ENCODE data around the gene MAP2K5.

MAP2K5 gene

GRCh38 chr15:67762610-67763368 is 220.3 kb downstream of the MAP2K5 start:
- DNase-seq: no peak

DNA sequence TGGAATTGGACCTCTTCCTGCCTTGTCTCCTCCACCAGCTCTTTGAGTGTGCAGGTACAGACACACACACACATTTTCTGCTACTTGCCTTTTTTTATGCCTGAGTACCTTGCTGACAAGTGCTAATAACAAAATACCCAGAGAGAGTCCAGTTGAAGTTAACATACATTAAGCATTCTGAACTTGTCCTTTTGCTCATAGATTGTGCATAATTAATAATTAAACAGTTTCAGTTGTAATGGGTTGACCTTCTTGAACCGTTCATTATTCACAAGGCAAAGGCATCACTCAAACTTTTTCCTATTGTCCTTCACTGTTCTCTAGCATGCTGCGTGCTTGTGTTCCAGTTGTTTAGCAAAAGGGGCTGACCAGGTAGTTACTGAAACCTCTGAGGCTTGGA is 223.2 kb downstream of the MAP2K5 start:
- no peak for DNase-seq

GRCh38 chr15:67766968-67767367 is 224.5 kb downstream of the MAP2K5 start:
- DNase-seq: peak in 2 of 4 experiments; percentile 23

- no peak for DNase-seq
These were observed 225.9 kb downstream of the MAP2K5 start for GRCh38 chr15:67768313-67768977.

DNA sequence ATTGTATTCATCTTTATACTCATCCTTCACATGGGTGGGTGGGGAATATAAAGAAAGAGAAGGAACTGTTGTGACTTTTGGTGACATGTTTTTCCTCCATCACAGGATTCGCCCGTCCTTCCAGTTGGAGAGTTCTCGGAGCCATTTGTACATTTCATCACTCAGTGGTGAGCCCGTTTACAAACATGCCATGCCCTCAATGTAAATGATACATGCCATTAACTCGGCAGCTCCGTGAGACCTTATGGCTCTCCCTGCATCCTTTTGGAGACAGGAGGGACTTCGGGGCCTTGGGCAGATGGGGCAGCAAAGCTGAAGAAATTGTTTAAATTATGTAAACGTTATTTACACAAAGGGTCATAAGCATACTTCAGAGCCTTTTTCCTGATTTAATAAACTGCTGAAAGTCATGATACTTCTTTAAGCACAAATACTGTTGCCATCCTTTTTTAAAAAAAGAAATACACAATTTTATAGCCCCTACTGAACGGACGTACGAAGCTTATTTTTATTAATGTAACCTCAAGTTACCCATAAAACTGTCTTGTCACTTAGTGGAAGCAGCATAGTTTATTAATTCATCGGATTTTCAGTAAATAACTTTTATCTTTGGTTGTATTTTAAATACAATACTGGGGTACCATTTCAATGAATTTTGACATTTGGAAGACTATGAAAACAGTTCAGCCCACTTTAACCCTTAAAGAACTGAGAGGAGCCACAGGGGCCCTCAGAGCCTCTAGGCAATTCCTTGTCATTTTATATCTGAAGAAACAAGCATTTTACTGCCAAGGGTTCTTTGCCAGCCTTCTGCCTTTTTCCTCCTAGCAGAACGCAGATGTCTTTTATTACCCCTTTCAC is 227.2 kb downstream of the MAP2K5 start:
- DNase-seq: no peak

GRCh38 chr15:67770358-67770628 is 227.8 kb downstream of the MAP2K5 start:
- no peak for DNase-seq

DNA sequence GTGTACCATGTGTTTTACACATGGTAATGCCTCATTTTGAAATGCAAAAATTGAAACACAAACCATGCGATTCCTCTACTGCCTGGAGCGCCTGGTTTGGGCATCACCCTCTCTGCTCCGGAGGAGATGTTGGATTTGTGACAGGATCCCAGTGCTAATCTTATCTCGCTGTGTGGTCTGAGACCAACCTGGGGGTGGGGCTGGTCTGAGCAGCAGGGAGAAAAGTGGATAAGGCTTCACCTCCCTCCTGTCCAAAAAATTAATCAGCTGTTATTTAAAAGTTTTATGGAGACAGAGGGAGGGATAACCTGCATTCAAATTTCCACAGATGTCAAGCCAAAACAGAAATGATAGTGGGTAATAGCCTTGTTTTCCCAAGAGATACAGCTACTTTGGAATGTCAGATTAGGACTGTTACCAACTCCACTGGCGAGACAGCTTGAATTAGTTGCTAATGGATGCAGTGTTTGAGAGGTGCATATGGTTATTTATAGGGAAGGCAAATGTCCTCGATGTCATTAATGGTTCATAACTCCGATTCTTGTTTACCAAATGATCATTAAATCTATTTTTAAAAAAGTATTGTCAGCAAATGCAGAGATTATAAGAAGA is 228.8 kb downstream of the MAP2K5 start:
- no peak for DNase-seq

GRCh38 chr15:67774626-67775025 is 232.1 kb downstream of the MAP2K5 start:
- DNase-seq: no peak

DNA sequence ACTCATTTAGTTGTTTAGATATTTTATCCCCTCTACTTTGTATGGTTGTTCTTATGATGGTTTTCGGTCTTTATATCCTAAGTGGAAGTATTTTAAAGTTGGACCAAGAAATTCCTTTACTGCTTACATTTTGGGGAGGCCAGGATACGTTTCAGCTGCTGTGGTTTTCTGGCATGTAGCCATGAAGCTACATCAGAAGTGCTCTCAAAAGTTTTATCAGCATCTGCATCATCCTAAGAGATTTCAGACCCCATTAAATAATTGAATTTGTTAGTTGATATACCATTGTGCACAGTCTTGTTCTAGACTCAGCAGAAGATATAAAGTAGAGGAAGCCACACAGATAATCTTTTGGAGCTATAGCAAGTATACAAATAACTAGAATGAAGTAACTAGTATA is 232.7 kb downstream of the MAP2K5 start:
- no peak for DNase-seq

GRCh38 chr15:67775998-67776397 is 233.5 kb downstream of the MAP2K5 start:
- no peak for DNase-seq

- no peak for DNase-seq
These were observed 234.1 kb downstream of the MAP2K5 start for GRCh38 chr15:67776600-67776999.

GRCh38 chr15:67777071-67777470 is 234.6 kb downstream of the MAP2K5 start:
- no peak for DNase-seq

- DNase-seq: no peak
These were observed 235.3 kb downstream of the MAP2K5 start for GRCh38 chr15:67777773-67778172.

DNA sequence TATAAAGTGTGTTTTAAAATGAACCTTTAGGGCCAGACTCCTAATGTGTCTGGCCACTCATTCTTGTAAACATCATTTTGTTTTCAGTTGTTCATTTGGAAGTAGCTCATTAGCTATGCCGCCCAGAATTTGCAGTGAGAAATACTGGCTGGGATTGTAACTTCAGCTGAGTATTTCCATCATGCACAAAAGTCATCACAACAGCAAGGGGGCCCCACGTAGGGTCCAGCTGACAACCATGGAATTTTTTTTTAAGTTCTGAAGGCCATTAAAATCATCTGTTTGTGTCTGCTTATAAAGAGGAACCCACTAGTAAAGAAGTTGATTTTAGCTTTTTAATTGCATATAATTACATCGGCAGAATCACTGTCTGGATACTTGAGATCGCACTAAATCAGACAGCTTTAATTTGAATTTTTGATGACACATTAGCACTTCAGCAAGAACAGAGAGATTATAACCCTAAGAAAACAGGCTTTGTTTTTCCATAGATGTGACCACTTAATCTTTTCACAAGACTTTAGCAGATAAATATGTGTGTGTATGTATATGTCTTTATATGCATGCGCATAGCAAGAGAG is 236.6 kb downstream of the MAP2K5 start:
- no peak for DNase-seq

DNA sequence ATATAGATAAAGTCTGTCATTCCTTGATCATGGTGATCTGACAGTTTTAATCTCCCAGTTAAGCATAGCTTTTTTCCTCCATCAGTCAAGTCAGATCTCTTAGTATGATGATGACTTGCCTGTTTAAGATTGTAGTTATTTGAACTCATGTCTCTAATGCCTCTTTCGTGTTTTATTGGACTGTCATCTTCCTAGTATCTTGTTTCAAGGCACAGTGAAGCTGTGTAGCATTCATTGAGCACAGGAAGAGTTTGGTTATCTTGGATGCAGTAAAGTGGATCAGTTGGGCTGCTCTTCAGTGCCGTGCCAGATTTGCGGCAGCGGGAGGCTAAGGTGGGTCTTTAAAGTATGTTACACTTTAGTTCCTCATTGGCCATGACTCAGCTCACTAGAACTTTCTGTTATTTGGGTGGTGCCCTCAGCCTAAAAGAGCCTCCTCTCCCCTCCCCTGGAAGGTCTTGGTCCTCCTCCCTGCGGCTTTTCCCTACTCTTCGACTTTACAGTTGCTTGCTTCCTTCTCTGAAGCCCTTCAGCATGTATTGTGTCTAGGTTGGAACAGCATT is 237.1 kb downstream of the MAP2K5 start:
- DNase-seq: peak; percentile 10 to 34 (median 27)

DNA sequence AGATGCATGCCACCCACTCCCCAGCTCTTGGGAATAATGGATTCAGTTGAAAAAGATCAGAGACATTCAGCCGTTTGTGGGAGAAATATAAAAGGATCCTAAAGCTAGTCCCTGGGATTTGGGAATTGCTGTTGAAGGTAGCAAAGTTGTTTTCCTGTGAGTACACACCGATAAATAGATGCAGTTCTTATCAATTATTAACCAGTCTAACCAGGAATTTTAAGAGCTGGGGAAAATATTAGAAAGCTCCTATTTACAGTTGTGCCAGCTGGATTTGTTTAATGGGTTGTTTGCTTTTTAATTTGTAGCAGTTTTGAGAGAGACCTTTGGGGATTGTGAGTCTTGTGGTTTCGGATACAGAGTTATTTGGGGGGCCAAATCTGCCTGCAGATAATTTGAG is 238.6 kb downstream of the MAP2K5 start:
- no peak for DNase-seq

DNA sequence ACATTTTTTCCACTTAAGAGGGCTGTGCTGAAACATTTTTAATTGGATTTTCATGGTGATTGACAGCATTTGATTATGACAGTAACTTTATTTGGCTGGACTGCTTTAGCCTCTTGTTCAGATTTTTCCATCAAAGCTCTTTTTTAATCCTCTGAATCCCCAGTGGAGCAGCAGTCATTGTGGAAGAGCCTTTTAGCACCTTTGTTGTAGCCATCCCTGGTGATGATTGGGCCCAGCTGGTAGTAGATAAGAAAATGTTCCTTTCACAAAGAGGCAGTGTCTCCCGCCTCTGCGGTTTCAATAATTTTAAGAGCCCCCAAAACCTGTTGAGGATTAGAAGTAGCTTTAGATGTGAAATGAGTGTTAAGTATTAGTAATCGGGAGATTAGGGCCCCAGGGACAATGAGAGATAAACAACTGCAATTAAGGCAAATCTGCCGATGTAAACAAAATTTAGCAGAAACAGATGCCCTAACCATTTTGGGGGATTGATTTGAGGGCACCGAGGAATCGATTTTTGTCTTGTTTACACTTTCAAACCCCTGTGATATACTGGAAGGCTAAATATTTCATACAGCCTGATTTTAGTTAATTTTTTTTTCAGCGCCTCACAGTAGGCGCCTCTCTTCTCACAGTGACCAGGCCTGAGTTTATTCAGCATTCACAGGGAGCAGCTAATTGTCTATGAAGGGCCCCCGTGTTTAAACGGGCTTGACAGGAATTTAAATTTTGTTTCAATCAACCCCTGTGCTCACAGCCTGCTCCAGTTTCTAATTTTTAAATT is 239.6 kb downstream of the MAP2K5 start:
- no peak for DNase-seq

- DNase-seq: no peak
These were observed 240.1 kb downstream of the MAP2K5 start for GRCh38 chr15:67782691-67782991.

DNA sequence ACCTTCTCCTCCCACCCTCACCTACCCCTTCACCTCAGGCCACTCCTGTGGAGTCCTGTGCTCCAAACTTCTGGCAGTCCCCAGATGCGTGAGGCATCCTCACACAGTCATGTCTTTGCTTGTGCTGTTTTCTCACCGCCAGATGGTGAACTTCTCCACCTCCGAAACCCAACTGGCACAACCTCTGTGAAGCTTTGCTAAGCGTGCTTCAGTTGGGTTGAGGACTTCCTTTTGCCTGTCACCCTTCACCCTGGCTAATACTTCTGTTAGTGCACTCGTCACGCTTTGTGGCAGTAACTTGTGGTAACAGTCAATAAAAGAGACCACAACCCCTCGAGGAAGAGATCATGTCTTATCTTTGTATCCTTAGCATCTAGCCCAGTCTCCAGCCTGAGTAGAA is 240.8 kb downstream of the MAP2K5 start:
- DNase-seq: peak in 2 of 4 experiments; percentile 19 to 30

DNA sequence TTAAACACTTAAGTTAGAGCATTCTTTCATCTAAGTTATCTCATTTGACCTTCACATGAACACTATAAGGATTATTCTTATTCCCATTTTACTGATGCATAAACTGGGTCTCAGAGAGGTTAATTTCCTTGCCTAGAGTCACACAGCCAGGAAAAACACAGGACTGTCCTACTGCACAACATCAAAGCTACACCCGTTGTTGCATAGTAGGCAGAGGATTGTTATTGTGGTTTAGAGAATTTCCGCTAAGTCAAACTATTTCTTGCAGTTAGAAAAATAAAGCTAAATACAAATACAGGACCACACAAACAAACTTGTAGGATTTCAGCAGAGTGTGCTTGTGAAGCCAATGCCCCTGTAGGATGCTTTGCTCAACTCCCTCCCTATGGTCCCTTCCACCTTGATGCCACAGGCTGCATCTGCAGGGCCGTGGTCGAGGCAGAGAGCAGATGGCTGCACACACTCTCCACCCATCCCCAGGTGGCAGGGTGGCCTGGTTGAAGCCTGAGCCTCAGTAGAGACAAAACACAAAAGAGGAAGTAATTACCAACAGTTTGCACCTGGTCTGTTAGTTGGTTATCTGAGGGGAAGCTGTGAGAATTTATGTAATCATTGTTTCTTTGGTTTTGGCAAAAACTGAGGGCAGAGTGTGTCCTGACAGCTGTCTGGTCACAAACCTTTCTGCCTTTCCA is 241.7 kb downstream of the MAP2K5 start:
- DNase-seq: no peak

- no peak for DNase-seq
These were observed 242.4 kb downstream of the MAP2K5 start for GRCh38 chr15:67784856-67785430.
